Mucosa of rectum (tissue), 2 donors: ENCODE measurements around the gene NPFF.

Experiments used
- H3K27ac ChIP-seq, 2 donors: one replicate each; pipeline ENCODE4 v1.7.0; 2013; ENCODE audit warnings: inconsistent platforms in 2 of 2, low read depth in 2 of 2, low read length in 2 of 2
- H3K27me3 ChIP-seq, 2 donors: one replicate each; pipeline ENCODE4 v1.7.0; 2013; ENCODE audit warnings: low read length in 2 of 2; ENCODE audit not compliant: control insufficient read depth in 2 of 2, insufficient read depth in 2 of 2
- H3K36me3 ChIP-seq, 2 donors: one replicate each; pipeline ENCODE4 v1.7.0; 2013; ENCODE audit warnings: low read length in 2 of 2; ENCODE audit not compliant: control insufficient read depth in 2 of 2, insufficient read depth in 2 of 2
- H3K4me1 ChIP-seq, 2 donors: one replicate each; pipeline ENCODE4 v1.7.0; 2013; ENCODE audit warnings: low read length in 2 of 2, mild to moderate bottlenecking in 1 of 2; ENCODE audit not compliant: control insufficient read depth in 2 of 2, insufficient read depth in 2 of 2
- H3K4me3 ChIP-seq, 2 donors: one replicate each; pipeline ENCODE4 v1.7.0; 2013; ENCODE audit warnings: low read length in 2 of 2
- H3K9ac ChIP-seq, 2 donors: one replicate each; pipeline ENCODE4 v1.7.0; 2013; ENCODE audit warnings: low read length in 2 of 2, low read depth in 1 of 2, mild to moderate bottlenecking in 1 of 2
- H3K9me3 ChIP-seq, 2 donors: one replicate each; pipeline ENCODE4 v1.7.0; 2013; ENCODE audit warnings: low read length in 2 of 2; ENCODE audit not compliant: control insufficient read depth in 2 of 2
- donor health status: healthy.
- donor health status: Normal muscosa, but diverticular disease.

NPFF gene

GRCh38 chr12:53533471-53533870, 26.2 kb upstream of the NPFF start:
- H3K4me3 ChIP-seq: no peak overlapping the region
- H3K27me3 ChIP-seq: no peaks in the 10 kb centered on the region
- H3K9me3 ChIP-seq: no peaks in the 10 kb centered on the region
- peaks cover under 1 to 4% of the 10 kb centered on the region in 2 donors for H3K4me1 ChIP-seq
- no peak overlapping the region for H3K27ac ChIP-seq
- no peak overlapping the region for H3K9ac ChIP-seq
- H3K36me3 ChIP-seq: peaks cover 55 to 61% of the 10 kb centered on the region in 2 donors

GRCh38 chr12:53532524-53533445, 25.5 kb upstream of the NPFF start:
- Histone ChIP-seq H3K36me3 (peaks cover 55 to 61% of the 10 kb centered on the region in 2 donors), H3K27ac (no peak overlapping the region), H3K4me1 (no peaks in the 10 kb centered on the region), H3K9ac (no peak overlapping the region), H3K27me3 (no peaks in the 10 kb centered on the region), H3K4me3 (no peak overlapping the region), H3K9me3 (no peaks in the 10 kb centered on the region)

- Histone ChIP-seq H3K4me1 (no peaks in the 10 kb centered on the region), H3K4me3 (no peak overlapping the region), H3K27me3 (no peaks in the 10 kb centered on the region), H3K9ac (no peak overlapping the region), H3K36me3 (peaks cover 55 to 62% of the 10 kb centered on the region in 2 donors), H3K9me3 (no peaks in the 10 kb centered on the region), H3K27ac (no peak overlapping the region)
These were observed 24.7 kb upstream of the NPFF start for GRCh38 chr12:53532021-53532420.

- Histone ChIP-seq H3K4me3 (no peak overlapping the region), H3K9ac (no peak overlapping the region), H3K27me3 (no peaks in the 10 kb centered on the region), H3K9me3 (no peaks in the 10 kb centered on the region), H3K36me3 (peaks cover 46 to 55% of the 10 kb centered on the region in 2 donors), H3K27ac (no peak overlapping the region), H3K4me1 (no peaks in the 10 kb centered on the region)
These were observed 23.6 kb upstream of the NPFF start for GRCh38 chr12:53530920-53531319.

- H3K9me3 ChIP-seq: no peaks in the 10 kb centered on the region
- H3K27me3 ChIP-seq: no peaks in the 10 kb centered on the region
- no peak overlapping the region for H3K4me3 ChIP-seq
- H3K27ac ChIP-seq: no peak overlapping the region
- no peaks in the 10 kb centered on the region for H3K4me1 ChIP-seq
- peaks cover 40 to 51% of the 10 kb centered on the region in 2 donors for H3K36me3 ChIP-seq
- H3K9ac ChIP-seq: no peak overlapping the region
These were observed 22.8 kb upstream of the NPFF start for GRCh38 chr12:53530061-53530460.

- Histone ChIP-seq H3K9me3 (no peaks in the 10 kb centered on the region), H3K4me1 (no peaks in the 10 kb centered on the region), H3K36me3 (peaks cover 36 to 57% of the 10 kb centered on the region in 2 donors), H3K4me3 (no peak overlapping the region), H3K27ac (no peak overlapping the region), H3K9ac (no peak overlapping the region), H3K27me3 (no peaks in the 10 kb centered on the region)
These were observed 17.2 kb upstream of the NPFF start for GRCh38 chr12:53524476-53524875.

GRCh38 chr12:53523131-53523530, 15.8 kb upstream of the NPFF start:
- H3K4me3 ChIP-seq: no peak overlapping the region
- H3K27me3 ChIP-seq: no peaks in the 10 kb centered on the region
- H3K4me1 ChIP-seq: no peaks in the 10 kb centered on the region
- H3K36me3 ChIP-seq: peaks cover 45 to 66% of the 10 kb centered on the region in 2 donors
- H3K27ac ChIP-seq: no peak overlapping the region
- no peaks in the 10 kb centered on the region for H3K9me3 ChIP-seq
- H3K9ac ChIP-seq: no peak overlapping the region

GRCh38 chr12:53518381-53518780, 11.1 kb upstream of the NPFF start:
- peaks cover 78 to 87% of the 10 kb centered on the region in 2 donors for H3K36me3 ChIP-seq

GRCh38 chr12:53516758-53517455, 9.6 kb upstream of the NPFF start:
- Histone ChIP-seq H3K9me3 (no peaks in the 10 kb centered on the region), H3K27ac (no peak overlapping the region), H3K4me3 (no peak overlapping the region), H3K9ac (no peak overlapping the region), H3K36me3 (peaks cover 80 to 85% of the 10 kb centered on the region in 2 donors), H3K27me3 (no peaks in the 10 kb centered on the region), H3K4me1 (no peaks in the 10 kb centered on the region)

More at GRCh38 chr12:53518381-53518780, 11.1 kb upstream of the NPFF start:
- no peak overlapping the region for H3K9ac ChIP-seq
- H3K27me3 ChIP-seq: no peaks in the 10 kb centered on the region
- no peak overlapping the region for H3K4me3 ChIP-seq
- H3K27ac ChIP-seq: no peak overlapping the region
- no peaks in the 10 kb centered on the region for H3K4me1 ChIP-seq
- no peaks in the 10 kb centered on the region for H3K9me3 ChIP-seq

GRCh38 chr12:53515291-53515680, 8.0 kb upstream of the NPFF start:
- H3K27ac ChIP-seq: no peak overlapping the region
- no peak overlapping the region for H3K4me3 ChIP-seq
- no peak overlapping the region for H3K9ac ChIP-seq
- H3K27me3 ChIP-seq: no peaks in the 10 kb centered on the region
- H3K4me1 ChIP-seq: no peaks in the 10 kb centered on the region
- peaks cover 79 to 83% of the 10 kb centered on the region in 2 donors for H3K36me3 ChIP-seq
- no peaks in the 10 kb centered on the region for H3K9me3 ChIP-seq
